HL-60 (cell line): ENCODE data around the gene SH3RF1.

Source experiments
- DNase-seq, 2 experiments: peaks; one replicate each; pipeline ENCODE4 v3.0.0-alpha.2; 2010 to 2020; ENCODE audit warnings: low read depth in 1 of 2, low spot score in 1 of 2
- H3K27ac ChIP-seq: fragments of 250-450 bp; sonication (Bioruptor Pico); replicated peaks from 2 replicates; pipeline ENCODE4 v1.5.1; 2020; ENCODE audit warnings: mild to moderate bottlenecking, moderate library complexity
- H3K27me3 ChIP-seq: fragments of 250-450 bp; sonication (Bioruptor Pico); 2 replicates; pipeline ENCODE4 v1.5.1; 2021; ENCODE audit warnings: mild to moderate bottlenecking, moderate library complexity; ENCODE audit not compliant: insufficient read depth, poor library complexity, severe bottlenecking
- H3K4me3 ChIP-seq: replicated peaks from 2 replicates; pipeline ENCODE4 v1.5.1; 2011; ENCODE audit warnings: mild to moderate bottlenecking, control low read depth, low read length; ENCODE audit not compliant: insufficient read depth
- GABPA ChIP-seq: IDR thresholded peaks from 2 replicates; pipeline ENCODE4 v1.6.1; 2012; ENCODE audit warnings: low read depth
- POLR2AphosphoS5 ChIP-seq: IDR thresholded peaks from 2 replicates; pipeline ENCODE4 v1.6.1; 2012; ENCODE audit warnings: low read depth
- REST ChIP-seq: IDR thresholded peaks from 2 replicates; pipeline ENCODE4 v1.6.1; 2012; ENCODE audit warnings: low read depth; ENCODE audit not compliant: insufficient replicate concordance
- SPI1 ChIP-seq: IDR thresholded peaks from 2 replicates; pipeline ENCODE4 v1.6.1; 2012; ENCODE audit warnings: low read depth, mild to moderate bottlenecking, borderline replicate concordance
- TF ChIP-seq, protein P1 (sequence below): IDR thresholded peaks from one replicate; pipeline ENCODE4 v1.5.1; 2011; ENCODE audit warnings: low read length, control low read depth, inconsistent platforms; ENCODE audit not compliant: insufficient read depth

Gene SH3RF1

DNA sequence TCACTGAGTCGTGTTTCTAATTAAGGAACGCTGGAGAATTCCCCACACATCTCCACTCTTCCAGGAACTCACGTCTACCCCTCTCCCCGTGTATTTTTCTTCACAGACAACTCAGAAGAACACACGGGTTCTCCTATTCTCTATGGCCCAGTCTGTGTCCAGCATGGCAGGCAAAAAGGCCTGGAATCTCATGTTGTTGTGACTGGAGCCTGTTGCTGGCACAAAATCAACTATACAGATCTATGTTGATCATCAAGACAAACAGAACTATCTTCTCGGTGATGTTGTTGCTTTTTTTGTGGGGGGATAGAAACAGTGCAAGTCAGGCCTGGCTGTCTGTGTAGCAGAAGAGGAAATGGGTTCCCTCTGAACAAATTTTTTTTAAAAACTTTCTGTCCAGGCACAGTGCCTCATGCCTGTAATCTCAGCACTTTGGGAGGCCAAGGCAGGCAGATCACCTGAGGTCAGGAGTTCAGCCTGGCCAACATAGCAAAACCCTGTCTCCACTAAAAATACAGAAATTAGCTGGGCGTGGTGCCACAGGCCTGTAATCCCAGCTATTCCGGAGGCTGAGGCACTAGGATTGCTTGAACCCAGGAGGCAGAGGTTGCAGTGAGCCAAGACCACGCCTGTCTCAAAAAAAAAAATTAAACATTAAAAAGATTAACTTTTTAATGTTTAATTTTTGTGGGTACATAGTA, 210.2 kb downstream of the SH3RF1 start:
- no peak overlapping the region for H3K27ac ChIP-seq

GRCh38 chr4:169059306-169060211, 211.2 kb downstream of the SH3RF1 start:
- no peak for DNase-seq
- no peak overlapping the region for H3K27ac ChIP-seq
- no peaks in the 10 kb centered on the region for H3K27me3 ChIP-seq
- TF ChIP-seq GABPA (no peak), POLR2AphosphoS5 (no peak), REST (no peak)
- TF ChIP-seq, protein P1, sequence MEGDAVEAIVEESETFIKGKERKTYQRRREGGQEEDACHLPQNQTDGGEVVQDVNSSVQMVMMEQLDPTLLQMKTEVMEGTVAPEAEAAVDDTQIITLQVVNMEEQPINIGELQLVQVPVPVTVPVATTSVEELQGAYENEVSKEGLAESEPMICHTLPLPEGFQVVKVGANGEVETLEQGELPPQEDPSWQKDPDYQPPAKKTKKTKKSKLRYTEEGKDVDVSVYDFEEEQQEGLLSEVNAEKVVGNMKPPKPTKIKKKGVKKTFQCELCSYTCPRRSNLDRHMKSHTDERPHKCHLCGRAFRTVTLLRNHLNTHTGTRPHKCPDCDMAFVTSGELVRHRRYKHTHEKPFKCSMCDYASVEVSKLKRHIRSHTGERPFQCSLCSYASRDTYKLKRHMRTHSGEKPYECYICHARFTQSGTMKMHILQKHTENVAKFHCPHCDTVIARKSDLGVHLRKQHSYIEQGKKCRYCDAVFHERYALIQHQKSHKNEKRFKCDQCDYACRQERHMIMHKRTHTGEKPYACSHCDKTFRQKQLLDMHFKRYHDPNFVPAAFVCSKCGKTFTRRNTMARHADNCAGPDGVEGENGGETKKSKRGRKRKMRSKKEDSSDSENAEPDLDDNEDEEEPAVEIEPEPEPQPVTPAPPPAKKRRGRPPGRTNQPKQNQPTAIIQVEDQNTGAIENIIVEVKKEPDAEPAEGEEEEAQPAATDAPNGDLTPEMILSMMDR = no peak
- H3K4me3 ChIP-seq = no peak overlapping the region

More for the DNA sequence above, 210.2 kb downstream of the SH3RF1 start:
- no peak for DNase-seq
- H3K4me3 ChIP-seq = no peak overlapping the region
- TF ChIP-seq, protein P1 = no peak
- TF ChIP-seq SPI1 (no peak), POLR2AphosphoS5 (no peak), REST (no peak), GABPA (no peak)
- no peaks in the 10 kb centered on the region for H3K27me3 ChIP-seq

DNA sequence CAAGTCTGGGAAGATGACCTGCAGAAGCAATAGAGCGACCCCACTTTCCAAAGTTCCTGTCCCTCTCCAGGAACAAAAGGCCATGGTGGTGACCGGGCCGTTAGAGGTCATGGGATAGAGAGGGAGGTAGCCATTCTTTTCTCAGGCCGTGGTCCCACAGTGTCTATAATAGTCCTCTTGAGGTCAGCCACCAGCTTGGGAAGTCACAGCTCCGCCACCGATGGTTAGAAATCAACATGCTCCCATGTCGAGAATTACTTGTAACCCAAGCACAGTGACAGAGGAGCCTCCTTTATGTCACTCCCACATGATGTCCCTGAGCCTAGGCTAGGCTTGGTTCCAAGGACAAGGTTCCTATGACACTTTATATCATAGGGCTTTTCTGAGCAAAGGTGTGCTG, 212.4 kb downstream of the SH3RF1 start:
- no peak for DNase-seq
- Histone ChIP-seq H3K27ac (no peak overlapping the region), H3K4me3 (no peak overlapping the region), H3K27me3 (no peaks in the 10 kb centered on the region)
- TF ChIP-seq REST (no peak), SPI1 (no peak), POLR2AphosphoS5 (no peak), GABPA (no peak)
- TF ChIP-seq, protein P1 = no peak
